Measurements from ENCODE around the gene PER1. TPM values are rescaled to one million over a fixed set of nuclear protein-coding genes. Genes with fewer than 3 reads are reported as not detected.

PER1 gene
- total and polyA plus RNA-seq, 4 donors, result 93.5 to 238 (median 129) TPM

GRCh38 chr17:8138374-8138671 is 13.9 kb downstream of the PER1 start:
- Histone ChIP-seq H3K36me3 (ENCODE audit: control insufficient read depth in 4 of 4, insufficient read depth in 4 of 4, low read length in 4 of 4) (peaks cover 13 to 35% (median 23%) of the 10 kb centered on the region in 4 donors), H3K27ac (ENCODE audit: low read depth in 1 of 2, low read length in 1 of 2) (peak overlapping the region in 1 of 2 donors; percentile 85), H3K4me3 (no peak overlapping the region), H3K4me1 (ENCODE audit: control insufficient read depth in 5 of 5, insufficient read depth in 5 of 5, low read length in 5 of 5) (peaks cover 0 to 11% (median 2%) of the 10 kb centered on the region in 5 donors), H3K9ac (ENCODE audit: insufficient read depth in 1 of 2, low read length in 2 of 2) (peak overlapping the region in 1 of 2 donors; percentile 96), H3K9me3 (ENCODE audit: control insufficient read depth in 4 of 4, insufficient read depth in 3 of 4, low read length in 3 of 4) (no peaks in the 10 kb centered on the region), H3K27me3 (ENCODE audit: control insufficient read depth in 3 of 3, insufficient read depth in 3 of 3, low read length in 2 of 3) (no peaks in the 10 kb centered on the region)
- ATAC-seq (ENCODE audit: insufficient read depth, low FRiP score), result no peak
- WGBS, 2 donors, result 1 to 2% methylated on average over 7 of the region's 7 CpGs
- no peak for TF ChIP-seq CTCF (IDR thresholded peaks at IDR 0.05; ENCODE audit: control extremely low read depth, extremely low read depth)
- DNase-seq, result no peak

GRCh38 chr17:8137645-8138373 is 14.4 kb downstream of the PER1 start:
- H3K4me3 ChIP-seq, result no peak overlapping the region
- no peak for ATAC-seq (ENCODE audit: insufficient read depth, low FRiP score)
- WGBS, 2 donors, result 22 to 33% methylated on average over 21 of the region's 21 CpGs
- H3K4me1 ChIP-seq (ENCODE audit: control insufficient read depth in 5 of 5, insufficient read depth in 5 of 5, low read length in 5 of 5), result peaks cover 0 to 11% (median 2%) of the 10 kb centered on the region in 5 donors
- no peak overlapping the region for H3K27ac ChIP-seq (ENCODE audit: low read depth in 1 of 2, low read length in 1 of 2)
- no peaks in the 10 kb centered on the region for H3K9me3 ChIP-seq (ENCODE audit: control insufficient read depth in 4 of 4, insufficient read depth in 3 of 4, low read length in 3 of 4)
- H3K27me3 ChIP-seq (ENCODE audit: control insufficient read depth in 3 of 3, insufficient read depth in 3 of 3, low read length in 2 of 3), result no peaks in the 10 kb centered on the region
- no peak for DNase-seq
- TF ChIP-seq CTCF (IDR thresholded peaks at IDR 0.05; ENCODE audit: control extremely low read depth, extremely low read depth), result no peak
- H3K36me3 ChIP-seq (ENCODE audit: control insufficient read depth in 4 of 4, insufficient read depth in 4 of 4, low read length in 4 of 4), result peaks cover 13 to 30% (median 21%) of the 10 kb centered on the region in 4 donors
- peak overlapping the region in 1 of 2 donors; percentile 96 for H3K9ac ChIP-seq (ENCODE audit: insufficient read depth in 1 of 2, low read length in 2 of 2)

GRCh38 chr17:8133941-8134340 is 18.3 kb downstream of the PER1 start:
- H3K36me3 ChIP-seq (ENCODE audit: control insufficient read depth in 4 of 4, insufficient read depth in 4 of 4, low read length in 4 of 4), result no peaks in the 10 kb centered on the region
- no peak for TF ChIP-seq CTCF (IDR thresholded peaks at IDR 0.05; ENCODE audit: control extremely low read depth, extremely low read depth)
- no peak overlapping the region for H3K27ac ChIP-seq (ENCODE audit: low read depth in 1 of 2, low read length in 1 of 2)
- H3K4me3 ChIP-seq, result no peak overlapping the region
- WGBS, 2 donors, result 89% methylated on average over 4 of the region's 4 CpGs
- ATAC-seq (ENCODE audit: insufficient read depth, low FRiP score) (no peak), DNase-seq (no peak)
- no peak overlapping the region for H3K9ac ChIP-seq (ENCODE audit: insufficient read depth in 1 of 2, low read length in 2 of 2)
- H3K27me3 ChIP-seq (ENCODE audit: control insufficient read depth in 3 of 3, insufficient read depth in 3 of 3, low read length in 2 of 3), result peaks cover 0 to 14% (median 5%) of the 10 kb centered on the region in 3 donors
- no peaks in the 10 kb centered on the region for H3K9me3 ChIP-seq (ENCODE audit: control insufficient read depth in 4 of 4, insufficient read depth in 3 of 4, low read length in 3 of 4)
- peaks cover 0 to 11% (median 2%) of the 10 kb centered on the region in 5 donors for H3K4me1 ChIP-seq (ENCODE audit: control insufficient read depth in 5 of 5, insufficient read depth in 5 of 5, low read length in 5 of 5)

Measured in lung (tissue), 12 donors.